Left lung (tissue), 10 donors: ENCODE data around the gene COL18A1. TPM values are rescaled to one million over a fixed set of nuclear protein-coding genes. Genes with fewer than 3 reads are reported as not detected.
"Not testable (repeated sequence)": the region's sequence is repeated elsewhere in the genome, so short reads cannot be mapped to it uniquely, and the experiment has no call there.

Source experiments
- ATAC-seq: fragments of 200-7000 bp; cut with Tn5 transposase; one replicate; pipeline ENCODE4 v1.9.1; 2020; ENCODE audit warnings: moderate library complexity
- DNase-seq, 4 donors: peaks; one replicate each; pipeline ENCODE4 v3.0.0-alpha.2; 2013 to 2020
- H3K27ac ChIP-seq, 2 donors: fragments of 200-600 bp; sonication (generic) in 1 of 2; one replicate each; pipeline versions ENCODE4 v1.5.0 to v1.8.0; 2020 to 2021
- H3K27me3 ChIP-seq, 2 donors: fragments of 200-600 bp; sonication (generic) in 1 of 2; one replicate each; pipeline versions ENCODE4 v1.5.0 to v1.8.0; 2020 to 2021
- H3K36me3 ChIP-seq, 2 donors: fragments of 200-600 bp; sonication (generic) in 1 of 2; one replicate each; pipeline versions ENCODE4 v1.5.0 to v1.8.0; 2020 to 2021
- H3K4me1 ChIP-seq, 2 donors: fragments of 200-600 bp; one replicate each; pipeline ENCODE4 v1.8.0; 2021
- H3K4me3 ChIP-seq, 2 donors: fragments of 200-600 bp; sonication (generic) in 1 of 2; one replicate each; pipeline versions ENCODE4 v1.5.0 to v1.8.0; 2020 to 2021; ENCODE audit warnings: mild to moderate bottlenecking in 1 of 2
- H3K9me3 ChIP-seq, 2 donors: fragments of 200-600 bp; sonication (generic) in 1 of 2; one replicate each; pipeline versions ENCODE4 v1.5.0 to v1.8.0; 2020 to 2021
- CTCF ChIP-seq, 2 donors: fragments of 200-600 bp; sonication (generic) in 1 of 2; IDR thresholded peaks; one replicate each; pipeline versions ENCODE4 v1.5.0 to v1.8.0; 2021; ENCODE audit warnings: antibody characterized with exemption in 2 of 2
- intact Hi-C, 2 donors: fragments of 100-400 bp; cut with DNase I; formaldehyde crosslinking; loops; one replicate each; pipeline versions ENCODE4 v1.11.2 to v1.14.2; 2022
- polyA plus RNA-seq, 6 donors: library from polyadenylated mRNA; unstranded; fragments of 120-200 nt; gene quantifications; one replicate each; pipeline ENCODE4 v1.2.1, GENCODE V29; 2013; ENCODE audit not compliant: insufficient read length in 6 of 6
- total RNA-seq, 2 donors: library from RNA; stranded (reverse); fragmentation: NEBNext Ultra II Directional; extraction: Animal tissue kit (Norgen Biotek cat#: 25700); gene quantifications; one replicate each; pipeline ENCODE4 v1.2.1, GENCODE V29; 2021
- donor health status: DM: no; HTN: yes; CAD: no.
- donor health status: DM: no; HTN: no; CAD: no.

COL18A1 gene
- total and polyA plus RNA-seq, 8 donors, result 39.3 to 90.2 (median 64.0) TPM

GRCh38 chr21:45434645-45435217 is 29.8 kb downstream of the COL18A1 start:
- DNase-seq (peak in 1 of 4 donors; percentile 50), ATAC-seq (no peak)
- Histone ChIP-seq H3K36me3 (no peaks in the 10 kb centered on the region), H3K9me3 (no peaks in the 10 kb centered on the region), H3K4me3 (no peak overlapping the region), H3K4me1 (peaks cover 7 to 15% of the 10 kb centered on the region in 2 donors), H3K27ac (no peak overlapping the region), H3K27me3 (peaks cover 0 to 19% of the 10 kb centered on the region in 2 donors)
- no peak for TF ChIP-seq CTCF (IDR thresholded peaks at IDR 0.05)
- intact Hi-C loops, result loop anchor here in 1 of 2 donors (10.0 kb wide), 1 partner anchor 290 kb away; no protein-coding TSS in a partner anchor

- intact Hi-C loops, result loop anchor here in 1 of 2 donors (10.0 kb wide), 1 partner anchor 291 kb away; no protein-coding TSS in a partner anchor
- no peak overlapping the region for H3K4me3 ChIP-seq
- H3K27me3 ChIP-seq, result peaks cover 0 to 19% of the 10 kb centered on the region in 2 donors
- ATAC-seq, result no peak
- H3K27ac ChIP-seq, result no peak overlapping the region
- H3K9me3 ChIP-seq, result no peaks in the 10 kb centered on the region
- H3K36me3 ChIP-seq, result no peaks in the 10 kb centered on the region
- TF ChIP-seq CTCF (IDR thresholded peaks at IDR 0.05), result no peak
- peak in 1 of 4 donors; percentile 49 for DNase-seq
- H3K4me1 ChIP-seq, result peaks cover 7 to 15% of the 10 kb centered on the region in 2 donors
Measured at GRCh38 chr21:45435405-45435981, 30.5 kb downstream of the COL18A1 start.

GRCh38 chr21:45436351-45437065 is 31.5 kb downstream of the COL18A1 start:
- ATAC-seq (no peak), DNase-seq (peak in 1 of 4 donors; percentile 69)
- no peak for TF ChIP-seq CTCF (IDR thresholded peaks at IDR 0.05)
- Histone ChIP-seq H3K36me3 (no peaks in the 10 kb centered on the region), H3K4me3 (no peak overlapping the region), H3K9me3 (no peaks in the 10 kb centered on the region), H3K4me1 (peaks cover 7 to 15% of the 10 kb centered on the region in 2 donors), H3K27ac (no peak overlapping the region), H3K27me3 (peaks cover 0 to 9% of the 10 kb centered on the region in 2 donors)
- intact Hi-C loops, result loop anchor here in 1 of 2 donors (10.0 kb wide), 1 partner anchor 292 kb away; no protein-coding TSS in a partner anchor

GRCh38 chr21:45437844-45438243 is 32.9 kb downstream of the COL18A1 start:
- not testable (repeated sequence) for H3K36me3 ChIP-seq, H3K4me3 ChIP-seq, DNase-seq, H3K9me3 ChIP-seq, H3K27ac ChIP-seq, ATAC-seq, H3K27me3 ChIP-seq
- H3K4me1 ChIP-seq, result peaks cover 7 to 15% of the 10 kb centered on the region in 2 donors
- intact Hi-C loops, result loop anchor here in 1 of 2 donors (2.0 to 10.0 kb wide), 2 partner anchors 145 to 293 kb away; no protein-coding TSS in a partner anchor

- peaks cover 7 to 15% of the 10 kb centered on the region in 2 donors for H3K4me1 ChIP-seq
- peak overlapping the region in 1 of 2 donors; percentile 21 for H3K4me3 ChIP-seq
- H3K27ac ChIP-seq, result peak overlapping the region; percentile 65 to 69
- H3K9me3 ChIP-seq, result no peaks in the 10 kb centered on the region
- ATAC-seq, result no peak
- no peaks in the 10 kb centered on the region for H3K36me3 ChIP-seq
- H3K27me3 ChIP-seq, result peaks cover 0 to 2% of the 10 kb centered on the region in 2 donors
- intact Hi-C loops, result loop anchor here in 1 of 2 donors (2.0 to 10.0 kb wide), 2 partner anchors 146 to 294 kb away; no protein-coding TSS in a partner anchor
- no peak for TF ChIP-seq CTCF (IDR thresholded peaks at IDR 0.05)
- DNase-seq, result peak in 1 of 4 donors; percentile 61
Measured at GRCh38 chr21:45438391-45439145, 33.6 kb downstream of the COL18A1 start.
